ENCODE measurements around the gene SLC32A1.

DNA sequence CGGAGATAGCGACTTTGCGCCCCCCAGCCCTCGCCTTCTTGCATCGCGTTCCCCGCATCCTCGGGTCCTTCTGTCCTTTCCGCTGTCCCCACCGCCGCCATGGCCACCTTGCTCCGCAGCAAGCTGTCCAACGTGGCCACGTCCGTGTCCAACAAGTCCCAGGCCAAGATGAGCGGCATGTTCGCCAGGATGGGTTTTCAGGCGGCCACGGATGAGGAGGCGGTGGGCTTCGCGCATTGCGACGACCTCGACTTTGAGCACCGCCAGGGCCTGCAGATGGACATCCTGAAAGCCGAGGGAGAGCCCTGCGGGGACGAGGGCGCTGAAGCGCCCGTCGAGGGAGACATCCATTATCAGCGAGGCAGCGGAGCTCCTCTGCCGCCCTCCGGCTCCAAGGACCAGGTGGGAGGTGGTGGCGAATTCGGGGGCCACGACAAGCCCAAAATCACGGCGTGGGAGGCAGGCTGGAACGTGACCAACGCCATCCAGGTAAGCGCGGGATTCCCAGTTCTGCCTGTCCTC, 401 bp downstream of the SLC32A1 start:
- TF ChIP-seq CTCF (conservative IDR thresholded peaks at IDR 0.05), result no peak
- no peak for TF ChIP-seq ZFX (IDR thresholded peaks at IDR 0.05)
